Testis (tissue), 2 donors: ENCODE results near the gene UGT1A8.

Source experiments
- CTCF ChIP-seq, 3 experiments: fragments of 450-650 bp in 2 of 3; fragments of 200-600 bp in 1 of 3; sonication (generic) in 1 of 3; IDR thresholded peaks; one replicate each; pipeline ENCODE4 v1.5.1; 2016 to 2019; ENCODE audit warnings: antibody characterized with exemption in 3 of 3, mild to moderate bottlenecking in 2 of 3, moderate library complexity in 1 of 3
- POLR2A ChIP-seq: fragments of 450-650 bp; IDR thresholded peaks from one replicate; pipeline ENCODE4 v1.6.1; 2017; ENCODE audit warnings: antibody characterized with exemption, mild to moderate bottlenecking, moderate library complexity

GRCh38 chr2:233775414-233775813 is 158.0 kb downstream of the UGT1A8 start:
- no peak for TF ChIP-seq POLR2A
- TF ChIP-seq CTCF (IDR thresholded peaks at IDR 0.05) = no peak
